NOMO-1 treated with DMSO at 0.1 percent for 48 hours (cell line): ENCODE results near the gene TP53BP2.
A peak's percentile ranks its signal among the peaks of the same experiment; 100 is the strongest.

Experiments
- DNase-seq: peaks from one replicate; lab custom pipeline; 2025; ENCODE audit not compliant: unreplicated experiment; lab: John Stamatoyannopoulos, UW

The TP53BP2 gene

DNA sequence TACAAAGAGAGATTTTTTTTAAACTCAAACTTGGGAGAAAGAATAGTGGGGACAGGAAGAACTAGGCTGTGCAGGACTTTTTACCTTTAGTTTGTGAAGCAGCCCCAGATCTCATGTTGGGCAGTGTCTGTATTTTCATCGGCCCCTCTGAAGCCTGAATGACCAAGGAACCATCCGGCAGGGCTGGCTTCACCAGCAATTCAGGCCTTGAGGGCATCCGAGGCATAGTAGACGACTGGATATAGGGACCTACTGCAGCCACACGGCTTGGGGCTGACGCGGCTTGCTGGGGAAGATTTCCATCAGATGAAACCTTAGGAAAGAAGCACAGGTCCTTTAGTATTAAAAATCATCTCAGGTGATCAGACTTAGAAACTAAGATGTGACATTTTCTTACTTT lies 43.7 kb downstream of the TP53BP2 start:
- no peak for DNase-seq

DNA sequence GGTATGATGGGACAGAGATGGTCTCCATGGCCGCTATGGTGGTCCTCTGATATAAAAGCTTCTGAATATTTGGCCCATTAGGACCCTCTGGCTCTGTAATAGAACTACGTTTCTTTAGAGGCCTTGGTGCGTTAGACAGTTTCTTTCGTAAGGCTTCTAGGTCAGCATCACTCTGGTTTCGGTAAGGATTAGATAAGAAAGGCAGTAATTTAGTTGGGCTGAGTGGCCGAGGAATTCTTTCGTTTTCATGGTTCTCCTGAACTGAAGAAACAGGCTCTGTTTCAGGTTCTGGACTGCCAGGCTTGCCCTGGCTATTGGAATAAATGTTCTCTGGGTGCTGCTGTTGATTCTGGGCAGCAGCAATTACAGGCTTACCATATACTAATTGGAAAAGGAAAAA lies 49.5 kb downstream of the TP53BP2 start:
- no peak for DNase-seq

DNA sequence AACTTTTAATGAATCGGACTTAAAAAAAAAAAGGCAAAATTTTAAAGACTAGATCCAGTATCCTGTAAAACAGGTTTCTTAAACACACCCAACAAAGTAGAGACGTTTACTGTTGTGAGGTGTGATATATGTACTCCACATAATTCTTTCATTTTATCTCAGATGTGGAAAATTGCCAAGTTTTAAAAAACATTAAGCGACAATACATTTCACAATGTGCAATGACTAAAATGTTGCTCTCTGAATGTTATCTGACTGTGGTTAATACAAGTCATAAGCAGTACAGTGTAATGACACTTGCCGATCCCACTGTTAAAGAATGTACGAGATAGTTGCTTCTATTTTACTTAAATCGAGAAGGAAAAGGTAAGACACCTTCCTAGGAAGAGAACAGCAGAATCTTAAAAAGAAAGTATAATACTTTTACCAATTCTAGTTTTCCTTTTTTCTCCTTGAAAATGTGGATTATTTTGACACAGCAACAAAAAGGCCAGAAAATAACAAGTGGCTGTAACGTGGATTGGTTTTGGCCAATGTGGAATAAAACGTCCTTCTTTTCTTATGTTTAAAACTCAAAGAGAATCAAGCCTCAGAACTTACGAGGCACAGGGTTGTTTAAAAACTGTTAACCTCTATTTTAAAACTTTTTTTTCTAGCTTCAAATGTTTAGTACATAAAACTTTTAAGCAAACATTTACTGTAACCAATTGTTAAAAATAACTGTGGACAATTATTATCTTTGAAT lies 51.4 kb downstream of the TP53BP2 start:
- DNase-seq = no peak

DNA sequence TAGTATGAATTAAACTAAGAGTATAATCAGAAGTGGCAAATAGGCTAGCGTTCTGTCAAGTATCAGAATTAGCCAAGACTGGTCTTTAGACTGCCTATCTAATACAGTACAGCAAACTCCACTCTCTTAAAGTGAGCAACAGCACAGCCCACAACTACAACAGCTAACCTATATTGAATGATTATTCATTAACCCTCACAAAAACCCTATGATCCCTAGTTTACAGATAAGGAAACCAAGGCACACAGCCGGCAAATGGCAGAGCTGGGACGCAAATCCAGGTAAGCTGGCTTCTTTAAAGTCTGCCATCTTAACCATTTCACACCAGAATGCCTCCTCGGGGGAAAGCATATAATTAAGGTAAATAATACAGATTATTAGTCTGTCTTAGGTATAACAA lies 52.0 kb downstream of the TP53BP2 start:
- DNase-seq = no peak

DNA sequence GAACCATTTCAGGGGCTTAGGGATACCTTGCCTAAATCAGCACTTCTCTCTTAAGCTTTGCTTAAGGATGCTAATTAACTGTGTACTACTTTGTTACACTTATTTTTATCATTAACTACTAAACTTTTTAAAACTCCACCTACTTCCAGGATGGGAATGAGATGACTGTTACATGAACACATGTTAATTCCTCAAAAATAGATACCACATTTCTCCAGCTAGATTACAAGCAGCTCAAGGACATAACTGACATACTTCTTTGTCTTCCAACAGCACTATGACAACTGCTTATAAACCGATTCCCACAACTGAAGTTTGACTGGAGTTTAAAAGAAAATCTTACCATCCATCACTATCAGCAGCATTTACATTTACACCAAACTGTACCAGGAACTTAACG lies 53.7 kb downstream of the TP53BP2 start:
- DNase-seq = no peak

DNA sequence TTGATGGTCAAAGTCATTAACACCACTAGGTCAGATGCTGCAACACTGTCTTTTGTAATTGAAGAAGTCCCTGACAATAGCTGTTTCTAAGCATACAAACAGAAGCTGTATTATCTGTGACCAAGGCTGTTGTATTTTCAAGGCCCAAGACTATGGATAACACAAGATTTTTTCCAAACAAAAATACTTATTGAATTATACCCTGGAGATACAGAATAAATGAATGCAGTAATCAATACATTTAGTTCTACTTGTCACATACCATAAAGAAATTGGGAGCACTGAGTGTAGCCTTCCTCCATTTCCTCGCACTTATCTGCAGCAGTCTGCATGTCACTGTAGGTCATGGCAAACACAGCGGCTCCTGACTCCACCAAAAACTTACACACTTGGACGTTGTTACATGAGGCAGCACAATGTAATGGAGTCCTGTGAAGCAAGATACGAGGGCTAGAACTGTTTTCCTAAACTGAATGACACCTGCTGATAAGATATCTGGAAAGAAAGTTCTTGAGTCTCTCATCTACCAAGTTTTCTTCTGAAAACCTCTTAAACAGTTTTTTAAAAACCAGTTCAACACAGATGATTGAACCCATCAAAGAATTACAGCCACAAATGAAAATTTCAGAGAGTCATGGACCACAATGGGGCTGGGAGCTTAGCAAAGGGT lies 56.9 kb downstream of the TP53BP2 start:
- DNase-seq = no peak

DNA sequence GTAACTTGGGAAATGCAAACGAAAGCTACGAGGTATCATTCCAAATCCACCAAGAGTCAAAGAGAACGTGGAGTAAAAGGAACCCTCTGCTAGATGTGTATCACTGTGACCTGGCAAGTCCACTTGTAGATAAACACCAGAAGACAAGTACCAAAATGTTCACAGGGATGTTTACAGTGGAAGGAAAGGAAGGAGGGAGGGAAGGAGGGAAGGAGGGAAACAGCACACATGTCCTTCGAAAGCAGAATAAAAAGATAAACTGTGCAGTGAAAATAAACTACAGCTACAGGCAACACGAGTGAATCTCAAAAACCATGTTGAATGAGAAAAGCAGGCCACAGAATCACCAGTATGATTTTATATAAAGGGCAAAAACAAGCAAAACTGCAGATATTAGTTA lies 59.9 kb downstream of the TP53BP2 start:
- DNase-seq = no peak

DNA sequence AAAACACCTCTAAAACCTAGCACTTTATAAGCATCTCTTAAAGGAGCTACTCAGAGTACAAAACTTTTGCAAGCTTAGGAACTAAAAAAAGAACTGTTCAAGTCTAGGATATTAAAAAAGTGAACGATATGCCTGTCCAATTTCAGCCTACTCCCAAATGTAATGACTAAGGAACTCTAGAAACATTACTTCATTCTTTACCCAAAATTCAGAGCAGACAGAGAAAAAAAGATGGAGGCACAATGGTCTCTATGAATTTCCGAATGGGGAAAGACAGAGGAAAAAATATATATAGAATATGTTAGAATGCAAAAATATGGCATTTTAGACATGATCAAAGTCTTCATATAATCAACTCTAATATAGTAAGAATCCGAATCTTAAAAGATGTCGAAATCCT lies 61.2 kb downstream of the TP53BP2 start:
- no peak for DNase-seq

DNA sequence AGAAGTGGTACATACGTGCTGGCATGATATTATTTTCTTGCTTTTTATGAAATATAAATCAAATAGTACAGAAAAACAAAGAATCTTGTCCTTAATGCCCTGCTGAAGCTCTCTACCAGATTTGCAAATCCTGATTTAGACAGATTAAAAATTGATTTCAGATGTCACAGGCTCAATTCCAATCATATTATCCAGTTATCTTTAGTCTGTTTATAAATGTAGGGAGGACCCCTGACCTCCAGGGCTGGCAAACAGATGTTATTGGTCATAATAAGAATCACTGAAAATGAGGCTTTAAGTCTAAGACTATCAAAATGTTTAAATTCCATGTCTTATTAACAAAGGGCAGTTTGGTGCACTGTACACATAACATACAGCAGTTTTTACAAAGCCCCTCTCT lies 62.1 kb downstream of the TP53BP2 start:
- DNase-seq = no peak

DNA sequence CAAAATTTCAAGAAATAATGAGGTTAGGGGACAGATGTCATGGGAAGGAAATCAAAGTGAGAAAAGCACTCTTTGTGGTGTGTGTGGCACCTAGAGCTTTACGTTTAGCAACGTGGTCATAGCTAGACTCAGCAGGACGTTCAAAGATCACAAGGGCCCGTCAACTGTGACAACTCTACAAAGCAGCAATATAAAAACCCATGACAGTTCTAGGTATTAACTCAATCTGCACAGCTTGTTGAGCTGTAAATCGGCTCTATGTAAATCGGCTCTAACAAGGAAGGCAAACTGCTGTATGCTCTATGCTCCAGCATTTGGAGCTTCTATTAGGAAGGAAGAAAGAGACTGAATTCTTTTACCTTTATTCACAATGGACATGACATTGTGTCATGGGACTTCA lies 64.8 kb downstream of the TP53BP2 start:
- no peak for DNase-seq

DNA sequence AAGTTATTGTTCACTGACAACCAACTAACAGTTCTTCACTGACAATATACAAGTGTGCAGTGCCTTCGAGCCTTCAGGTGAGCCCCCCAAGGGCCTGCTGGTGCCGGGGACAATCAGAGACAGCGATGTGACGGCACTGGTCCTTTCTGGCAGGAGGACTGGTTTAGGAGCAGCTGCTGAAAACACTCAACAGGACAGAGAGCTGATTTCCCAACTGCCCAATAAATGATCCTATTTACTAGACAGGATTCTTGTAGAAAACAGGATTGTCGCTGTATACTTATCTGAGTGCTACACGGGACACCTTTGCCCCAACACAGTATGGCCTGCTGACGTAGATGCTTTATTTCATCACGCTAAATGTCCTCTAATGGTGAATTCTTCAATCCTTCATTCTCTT lies 65.4 kb downstream of the TP53BP2 start:
- DNase-seq = no peak

DNA sequence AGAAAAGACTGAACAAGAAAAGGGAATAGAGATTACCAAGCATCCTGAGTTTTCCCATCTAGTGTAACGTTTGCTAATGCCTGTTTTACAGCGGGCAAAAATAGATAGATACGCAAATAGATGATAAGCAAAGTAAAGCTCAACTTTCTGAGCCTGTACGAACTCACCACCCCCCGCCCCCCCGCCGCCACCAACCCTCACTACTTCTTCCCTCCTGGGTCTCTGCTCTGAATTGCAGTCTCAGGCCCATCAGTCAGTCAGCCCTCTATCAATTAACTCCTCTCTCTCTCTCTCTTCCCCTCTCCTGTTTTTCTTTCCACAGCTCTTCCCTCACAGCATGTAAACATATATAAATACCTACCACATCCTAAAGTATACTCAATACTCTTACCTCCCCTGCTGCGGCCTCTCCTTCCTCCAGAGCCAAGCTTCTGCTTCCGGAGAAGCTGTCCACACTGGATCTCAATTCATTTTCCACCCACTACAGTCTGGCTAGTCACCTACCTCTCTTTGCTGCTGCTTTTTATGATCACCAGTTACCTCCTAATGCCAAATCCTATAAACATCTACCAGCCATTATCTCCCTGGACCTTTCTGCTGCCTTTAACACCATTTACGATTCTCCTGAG lies 68.8 kb downstream of the TP53BP2 start:
- DNase-seq = no peak

DNA sequence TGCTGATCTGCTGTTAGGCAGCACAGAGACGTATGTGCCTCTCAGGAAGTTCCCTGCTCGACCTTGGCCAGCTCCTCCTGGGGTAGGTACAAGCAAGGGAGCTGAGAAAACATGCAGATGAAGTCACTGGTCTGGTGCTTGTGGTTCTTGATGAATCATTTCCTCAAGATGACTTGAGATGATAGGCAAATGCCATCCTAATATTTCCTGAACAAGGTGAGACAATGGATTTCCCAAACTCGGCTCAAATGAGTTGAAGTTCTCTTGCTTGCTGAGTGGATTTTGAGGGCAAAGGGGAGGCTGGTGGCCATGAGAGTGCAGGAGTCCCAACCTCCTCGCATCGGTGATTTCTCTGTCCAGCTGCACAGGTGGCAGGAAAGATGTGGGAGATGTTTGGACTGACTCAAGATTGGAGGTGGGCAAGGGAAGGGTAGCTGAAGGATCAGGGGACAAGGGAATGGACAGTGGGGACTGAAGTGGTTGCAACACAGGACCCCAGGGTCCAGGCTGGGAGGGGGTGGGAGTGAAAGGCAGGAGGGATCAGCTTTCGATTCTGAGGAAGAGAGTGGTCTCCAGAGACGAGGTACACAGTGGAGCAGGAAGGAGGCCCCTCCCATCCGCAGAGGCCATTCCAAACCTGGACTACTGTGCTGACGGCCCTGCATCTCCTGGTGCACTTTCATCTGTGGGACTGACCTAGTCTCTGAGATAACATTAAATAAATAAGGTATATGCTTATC lies 69.5 kb downstream of the TP53BP2 start:
- peak; percentile 11 for DNase-seq

DNA sequence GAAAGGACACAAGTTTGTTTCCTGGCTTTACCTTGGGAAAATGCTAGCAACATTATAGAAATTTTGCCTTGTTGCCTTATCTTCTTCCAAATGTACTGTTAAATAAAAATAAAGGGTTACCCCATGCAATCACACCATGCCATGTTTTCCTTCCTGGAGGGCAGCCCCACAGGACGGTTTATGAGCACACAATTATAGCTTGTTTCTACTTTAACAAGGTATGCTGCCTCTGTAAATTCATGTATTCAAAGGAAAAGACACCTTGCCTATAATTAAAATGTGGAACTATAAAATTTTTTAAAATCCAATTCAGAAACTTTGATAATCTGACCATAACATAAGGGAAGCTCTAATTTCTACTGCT lies 70.1 kb downstream of the TP53BP2 start:
- no peak for DNase-seq

DNA sequence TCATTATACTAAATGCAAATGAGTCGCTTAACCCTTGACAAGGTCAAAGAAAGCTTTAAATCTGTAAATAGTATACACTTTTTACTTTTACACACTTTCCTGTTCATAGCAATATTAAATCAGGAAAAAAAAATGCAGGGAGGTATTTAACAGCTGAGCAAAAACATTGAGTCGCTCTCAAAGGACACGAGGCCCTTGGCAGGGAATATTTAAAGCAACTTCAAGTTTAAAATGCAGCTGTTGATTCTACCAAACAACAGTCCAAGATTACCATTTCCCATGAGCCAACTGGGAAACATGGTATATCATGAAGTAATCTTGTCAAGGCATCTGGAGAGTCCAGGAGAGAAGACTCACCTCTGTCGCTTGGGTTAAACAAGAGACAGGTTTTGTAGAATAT lies 70.7 kb downstream of the TP53BP2 start:
- no peak for DNase-seq

DNA sequence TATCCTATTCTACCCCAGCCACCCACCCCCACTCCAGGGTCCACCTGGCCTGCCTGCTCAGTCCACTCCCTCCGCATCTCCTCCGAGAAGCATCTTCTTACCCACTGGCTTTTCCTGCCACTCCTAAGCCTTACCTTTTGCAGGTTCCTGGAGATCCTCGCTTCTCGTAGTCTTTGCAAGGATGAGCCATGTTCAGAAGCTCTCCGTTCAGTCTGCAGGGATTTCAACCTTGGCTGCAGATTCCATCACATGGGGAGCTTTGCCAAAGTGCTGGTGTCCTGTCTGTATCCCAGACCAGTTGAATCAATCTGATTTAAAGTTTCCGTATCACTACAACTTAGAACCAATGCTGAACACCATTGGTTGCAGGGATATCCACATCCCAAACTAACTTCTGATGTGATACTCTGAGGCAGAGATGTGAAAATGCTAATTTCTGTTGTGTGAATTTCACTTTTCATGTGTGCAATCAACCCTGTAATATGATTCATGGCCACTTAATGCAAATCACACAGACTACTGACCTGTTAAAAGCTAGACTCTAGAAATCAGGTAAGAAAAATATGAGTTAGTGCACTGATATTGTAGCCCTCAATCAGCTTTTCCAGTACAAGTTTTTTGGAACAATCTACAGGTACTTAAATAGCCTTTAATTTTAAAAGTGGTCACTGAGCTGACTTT lies 71.5 kb downstream of the TP53BP2 start:
- DNase-seq = no peak

DNA sequence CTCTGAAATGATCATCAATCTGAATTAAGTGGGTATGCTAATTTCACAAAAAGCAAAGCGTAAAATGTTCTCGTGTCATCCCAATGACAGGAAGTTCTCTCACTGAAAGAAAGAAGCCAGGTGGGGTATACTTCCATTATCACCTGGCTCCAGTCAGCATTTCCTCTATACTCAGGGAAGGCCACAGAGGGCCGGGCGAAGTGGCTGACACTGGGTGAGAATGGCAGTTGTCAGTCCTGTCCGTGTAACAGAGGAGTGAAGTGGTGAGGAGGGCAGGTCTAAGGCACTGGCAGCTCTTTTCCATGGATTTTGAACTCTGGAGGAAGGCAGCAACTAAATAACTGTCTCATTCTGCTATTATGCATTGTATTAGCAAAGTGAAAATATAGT lies 73.0 kb downstream of the TP53BP2 start:
- DNase-seq = no peak

DNA sequence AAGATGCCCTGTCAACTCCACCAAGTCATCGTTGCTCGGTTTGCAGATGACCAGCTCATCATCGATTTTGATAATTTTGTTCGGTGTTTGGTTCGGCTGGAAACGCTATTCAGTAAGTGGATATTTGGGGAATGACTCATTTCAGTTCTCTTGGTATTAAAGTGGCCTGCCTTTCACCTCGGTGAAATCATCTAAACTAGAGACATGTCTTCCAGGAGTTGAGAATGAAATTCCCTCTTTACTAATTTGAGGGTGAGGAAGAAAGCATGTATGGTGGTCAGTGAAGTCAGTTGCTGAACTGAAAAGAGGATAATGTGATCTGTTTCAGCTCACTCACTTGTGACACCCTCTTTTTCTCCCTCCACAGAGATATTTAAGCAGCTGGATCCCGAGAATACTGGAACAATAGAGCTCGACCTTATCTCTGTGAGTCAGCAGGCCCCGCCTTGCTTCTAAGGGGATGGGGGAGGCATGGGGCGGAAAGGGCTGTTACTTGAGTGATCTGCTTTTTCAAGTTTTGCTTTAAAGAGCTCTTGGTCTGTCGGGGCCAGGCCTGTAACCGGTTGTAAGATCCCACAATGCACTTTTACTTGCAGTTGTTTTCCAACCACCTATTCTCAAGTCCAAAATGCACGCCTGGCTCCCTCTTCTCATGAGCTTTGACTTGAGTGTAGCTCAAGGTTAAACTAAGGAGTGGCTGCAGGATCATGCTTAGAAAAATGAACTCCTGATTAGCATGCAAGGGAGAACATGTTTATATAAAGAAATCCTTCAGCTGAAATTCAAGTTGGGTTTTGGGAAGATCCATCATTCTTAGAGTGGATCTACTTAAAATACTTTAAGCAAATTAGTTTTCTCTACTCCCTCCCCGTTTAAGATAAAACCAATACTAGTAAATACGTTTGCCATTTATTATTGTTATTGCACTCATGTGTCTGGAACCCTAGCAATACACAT lies 73.7 kb downstream of the TP53BP2 start:
- no peak for DNase-seq

DNA sequence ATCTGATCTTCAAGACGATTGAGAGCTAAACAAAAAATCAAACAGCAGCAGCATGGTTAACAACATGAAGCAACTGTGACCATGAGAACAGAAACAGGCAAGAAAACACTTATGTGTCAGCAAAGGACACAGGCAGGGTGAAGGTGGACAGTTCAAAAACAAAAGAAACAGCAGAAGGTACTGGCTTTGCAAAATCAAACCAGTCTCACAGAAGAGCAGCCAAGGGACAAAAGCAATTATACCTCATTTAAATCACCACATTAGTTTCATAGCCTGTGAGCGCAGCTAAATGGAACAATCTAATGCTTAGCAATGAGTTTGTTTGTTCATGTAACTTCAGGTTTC lies 74.3 kb downstream of the TP53BP2 start:
- no peak for DNase-seq

DNA sequence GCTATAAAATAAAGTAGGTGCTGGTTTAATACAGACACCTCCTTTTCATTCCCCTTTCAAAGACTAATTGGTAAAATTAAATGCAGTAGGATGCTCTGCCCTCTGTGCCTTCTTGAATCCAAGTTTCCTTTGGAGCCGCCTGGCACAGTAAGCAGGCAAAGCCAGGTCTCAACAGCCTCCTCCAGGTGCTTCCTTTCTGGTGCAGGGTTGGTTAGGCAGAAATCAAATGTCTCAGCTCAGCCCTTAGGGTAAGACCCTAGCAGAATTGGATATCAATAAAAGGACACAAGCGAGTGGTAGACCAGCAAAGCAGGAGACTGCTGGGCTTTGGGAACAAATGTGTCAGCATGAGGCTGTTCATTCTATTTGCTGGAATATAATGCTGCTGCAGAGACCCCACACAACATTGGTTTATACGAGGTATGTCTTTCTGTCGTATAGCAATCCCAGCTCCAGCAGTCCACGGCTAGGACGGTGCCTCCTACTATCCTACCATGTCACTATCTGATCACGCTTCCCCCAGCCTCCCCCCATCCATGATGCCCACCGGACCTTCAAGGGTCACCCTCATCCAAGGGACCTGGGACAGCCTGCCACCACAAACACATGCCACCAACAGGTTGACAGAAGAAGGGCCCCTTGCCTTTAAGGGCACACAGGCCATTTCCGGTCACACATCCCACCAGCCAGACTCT lies 75.0 kb downstream of the TP53BP2 start:
- no peak for DNase-seq
